ENCODE measurements around the gene RDH16. TPM values are rescaled to one million over a fixed set of nuclear protein-coding genes. Genes with fewer than 3 reads are reported as not detected.
A peak's percentile ranks its signal among the peaks of the same experiment; 100 is the strongest.

The RDH16 gene
- total RNA-seq, 1 donor from 2014 or later, result 1.2 TPM

DNA sequence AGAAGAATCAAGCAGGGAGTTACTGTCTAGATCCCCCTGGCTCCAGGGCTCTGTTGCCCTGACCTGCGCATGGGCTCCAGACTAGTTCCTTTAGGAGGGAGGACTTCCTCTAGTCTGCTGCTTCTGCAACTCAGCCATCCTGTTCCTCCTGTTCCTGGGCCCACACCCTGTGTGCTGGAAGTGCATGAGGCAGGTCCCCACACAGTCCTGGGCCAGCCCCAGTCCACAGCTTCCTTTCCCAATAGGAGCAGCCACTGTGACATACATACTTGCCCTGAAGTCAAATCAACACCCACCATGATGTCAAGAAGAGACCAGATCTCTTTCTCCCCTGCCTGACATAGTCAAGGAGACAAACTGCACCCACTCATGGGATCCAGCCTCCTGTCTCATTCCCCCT lies 24.5 kb downstream of the RDH16 start:
- peaks cover 34% of the 10 kb centered on the region for H3K4me1 Mint-ChIP-seq
- no peak for DNase-seq (ENCODE audit: low spot score)
- Histone ChIP-seq H3K9ac (no peak overlapping the region), H3K4me1 (peaks cover 32% of the 10 kb centered on the region), H3K36me3 (no peaks in the 10 kb centered on the region), H3K4me3 (no peak overlapping the region), H3K4me2 (no peak overlapping the region), H3K27me3 (no peaks in the 10 kb centered on the region), H2AFZ (replicated peaks) (no peak overlapping the region), H4K20me1 (ENCODE audit: low read depth) (no peaks in the 10 kb centered on the region), H3K79me2 (ENCODE audit: low read depth) (no peaks in the 10 kb centered on the region), H3K9me3 (ENCODE audit: low read depth) (no peaks in the 10 kb centered on the region), H3K27ac (no peak overlapping the region), H3F3A (ENCODE audit: low read depth) (peaks cover 13% of the 10 kb centered on the region)
- H3K27ac Mint-ChIP-seq, result peak overlapping the region; percentile 63
- TF ChIP-seq EZH2 (IDR thresholded peaks at IDR 0.05), result no peak
- no peak for TF ChIP-seq EZH2phosphoT487 (IDR thresholded peaks at IDR 0.05)
- H3K4me3 Mint-ChIP-seq, result no peak overlapping the region
- peaks cover 2% of the 10 kb centered on the region for H3K9me3 Mint-ChIP-seq
- no peaks in the 10 kb centered on the region for H3K36me3 Mint-ChIP-seq
- H3K27me3 Mint-ChIP-seq (ENCODE audit: insufficient read depth, low read depth), result peaks cover 10% of the 10 kb centered on the region

DNA sequence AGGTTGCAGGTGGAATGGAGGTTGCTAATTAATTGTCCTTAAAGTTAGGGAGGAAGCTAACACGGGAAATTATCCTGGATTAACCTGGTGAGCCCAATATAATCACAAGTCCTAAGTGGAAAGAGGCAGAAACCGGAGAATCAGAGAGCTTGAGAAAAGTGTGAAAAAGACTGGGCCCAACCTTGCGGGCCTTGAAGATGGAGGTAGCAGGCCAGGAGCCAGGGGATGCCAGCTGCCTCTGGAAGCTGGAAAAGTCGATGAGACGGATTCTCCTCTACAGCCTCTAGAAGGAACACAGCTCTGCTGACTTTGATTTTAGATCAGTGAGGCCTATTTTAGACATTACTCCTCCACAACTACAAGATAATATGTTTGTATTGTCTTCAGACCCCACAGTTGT lies 25.3 kb downstream of the RDH16 start:
- Histone ChIP-seq H3K4me2 (peak overlapping the region; percentile 57), H4K20me1 (ENCODE audit: low read depth) (no peaks in the 10 kb centered on the region), H3K9ac (no peak overlapping the region), H3K27me3 (no peaks in the 10 kb centered on the region), H3K4me3 (no peak overlapping the region), H3K4me1 (peaks cover 39% of the 10 kb centered on the region), H2AFZ (replicated peaks) (peak overlapping the region; percentile 57), H3K27ac (peak overlapping the region; percentile 19), H3K9me3 (ENCODE audit: low read depth) (no peaks in the 10 kb centered on the region), H3K79me2 (ENCODE audit: low read depth) (no peaks in the 10 kb centered on the region), H3K36me3 (no peaks in the 10 kb centered on the region), H3F3A (ENCODE audit: low read depth) (peaks cover 18% of the 10 kb centered on the region)
- Mint-ChIP-seq H3K36me3 (no peaks in the 10 kb centered on the region), H3K4me3 (no peak overlapping the region), H3K27me3 (ENCODE audit: insufficient read depth, low read depth) (peaks cover 5% of the 10 kb centered on the region), H3K4me1 (peaks cover 38% of the 10 kb centered on the region), H3K9me3 (peaks cover 5% of the 10 kb centered on the region), H3K27ac (peak overlapping the region; percentile 43)
- TF ChIP-seq CTCF (IDR thresholded peaks at IDR 0.05), result no peak
- TF ChIP-seq EZH2 (IDR thresholded peaks at IDR 0.05), result no peak
- TF ChIP-seq EZH2phosphoT487 (IDR thresholded peaks at IDR 0.05), result no peak
- no peak for DNase-seq (ENCODE audit: low spot score)

DNA sequence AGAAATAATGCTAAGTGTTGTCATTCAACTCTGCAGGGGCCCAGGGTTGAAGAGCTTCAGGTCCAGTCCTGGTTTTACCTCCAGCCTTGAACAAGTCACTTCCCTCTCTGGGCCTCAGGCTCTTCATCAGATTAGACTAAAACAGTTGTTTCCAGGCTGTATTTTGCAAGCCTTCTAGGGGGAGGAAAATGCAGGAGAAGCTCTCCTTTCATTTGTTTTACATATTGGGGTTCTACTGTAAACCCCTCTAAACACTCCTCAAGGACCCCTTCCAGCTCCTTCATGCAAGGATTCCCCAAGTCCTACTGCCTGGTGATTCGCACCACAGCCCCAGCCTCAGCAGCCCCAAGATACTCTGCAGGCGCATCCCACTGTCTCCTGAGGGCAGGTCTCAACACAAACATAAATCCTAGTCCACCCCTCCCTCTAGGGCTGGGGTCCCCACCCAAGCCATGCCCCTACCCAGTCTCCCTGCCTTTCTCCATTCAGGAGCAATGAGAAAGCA lies 25.9 kb downstream of the RDH16 start:
- DNase-seq (ENCODE audit: low spot score), result peak; percentile 30
- H3K27me3 Mint-ChIP-seq (ENCODE audit: insufficient read depth, low read depth), result peaks cover 5% of the 10 kb centered on the region
- H3K4me1 ChIP-seq, result peaks cover 39% of the 10 kb centered on the region
- H3K9me3 ChIP-seq (ENCODE audit: low read depth), result no peaks in the 10 kb centered on the region
- H3K9ac ChIP-seq, result no peak overlapping the region
- H2AFZ ChIP-seq (replicated peaks), result peak overlapping the region; percentile 57
- peaks cover 18% of the 10 kb centered on the region for H3F3A ChIP-seq (ENCODE audit: low read depth)
- H3K79me2 ChIP-seq (ENCODE audit: low read depth), result no peaks in the 10 kb centered on the region
- no peak overlapping the region for H3K4me3 ChIP-seq
- no peaks in the 10 kb centered on the region for H3K27me3 ChIP-seq
- H3K9me3 Mint-ChIP-seq, result peaks cover 6% of the 10 kb centered on the region
- H4K20me1 ChIP-seq (ENCODE audit: low read depth), result no peaks in the 10 kb centered on the region
- no peak overlapping the region for H3K27ac Mint-ChIP-seq
- peak overlapping the region; percentile 19 for H3K27ac ChIP-seq
- H3K4me2 ChIP-seq, result peak overlapping the region; percentile 57
- H3K4me3 Mint-ChIP-seq, result no peak overlapping the region
- no peaks in the 10 kb centered on the region for H3K36me3 ChIP-seq
- TF ChIP-seq EZH2 (IDR thresholded peaks at IDR 0.05), result no peak
- TF ChIP-seq CTCF (IDR thresholded peaks at IDR 0.05), result no peak
- no peak for TF ChIP-seq EZH2phosphoT487 (IDR thresholded peaks at IDR 0.05)
- H3K36me3 Mint-ChIP-seq, result no peaks in the 10 kb centered on the region
- peaks cover 36% of the 10 kb centered on the region for H3K4me1 Mint-ChIP-seq

GRCh38 chr12:56930241-56930640 lies 27.2 kb downstream of the RDH16 start:
- H3K9me3 ChIP-seq (ENCODE audit: low read depth), result no peaks in the 10 kb centered on the region
- H3F3A ChIP-seq (ENCODE audit: low read depth), result peaks cover 18% of the 10 kb centered on the region
- no peak overlapping the region for H3K27ac ChIP-seq
- H3K36me3 ChIP-seq, result no peaks in the 10 kb centered on the region
- H4K20me1 ChIP-seq (ENCODE audit: low read depth), result no peaks in the 10 kb centered on the region
- peak overlapping the region; percentile 10 for H3K27ac Mint-ChIP-seq
- peaks cover 39% of the 10 kb centered on the region for H3K4me1 ChIP-seq
- no peak overlapping the region for H3K4me3 ChIP-seq
- H3K27me3 Mint-ChIP-seq (ENCODE audit: insufficient read depth, low read depth), result peaks cover 5% of the 10 kb centered on the region
- H3K79me2 ChIP-seq (ENCODE audit: low read depth), result no peaks in the 10 kb centered on the region
- no peaks in the 10 kb centered on the region for H3K36me3 Mint-ChIP-seq
- H3K9ac ChIP-seq, result no peak overlapping the region
- H3K4me3 Mint-ChIP-seq, result no peak overlapping the region
- H3K27me3 ChIP-seq, result no peaks in the 10 kb centered on the region
- no peak overlapping the region for H2AFZ ChIP-seq (replicated peaks)
- no peak for DNase-seq (ENCODE audit: low spot score)
- H3K4me2 ChIP-seq, result no peak overlapping the region
- peaks cover 6% of the 10 kb centered on the region for H3K9me3 Mint-ChIP-seq
- peaks cover 36% of the 10 kb centered on the region for H3K4me1 Mint-ChIP-seq
- TF ChIP-seq CTCF (IDR thresholded peaks at IDR 0.05) (no peak), EZH2phosphoT487 (IDR thresholded peaks at IDR 0.05) (no peak), EZH2 (IDR thresholded peaks at IDR 0.05) (no peak)
